Gastroesophageal sphincter (tissue), 4 donors: Measurements from ENCODE around the gene GPR137. TPM values are rescaled to one million over a fixed set of nuclear protein-coding genes. Genes with fewer than 3 reads are reported as not detected.

Experiments
- ATAC-seq: fragments of 150-250 bp; one replicate; pipeline ENCODE4 v1.9.1; 2016; ENCODE audit warnings: mild to moderate bottlenecking, moderate library complexity
- H3K27ac ChIP-seq, 4 donors: fragments of 200-600 bp; sonication (generic) in 3 of 4; 1 replicate in 3 of 4; 2 replicates in 1 of 4; pipeline ENCODE4 v1.5.1; 2016 to 2019
- H3K27me3 ChIP-seq: fragments of 200-600 bp; sonication (generic); one replicate; pipeline ENCODE4 v1.5.1; 2019
- H3K36me3 ChIP-seq, 2 donors: fragments of 200-600 bp; sonication (generic); one replicate each; pipeline ENCODE4 v1.5.1; 2019; ENCODE audit warnings: control low read depth in 1 of 2
- H3K4me1 ChIP-seq, 3 donors: fragments of 200-600 bp; sonication (generic); 1 replicate in 2 of 3; 2 replicates in 1 of 3; pipeline ENCODE4 v1.5.1; 2016 to 2019; ENCODE audit warnings: control low read depth in 2 of 3
- H3K4me3 ChIP-seq, 2 donors: fragments of 200-600 bp; sonication (generic); one replicate each; pipeline ENCODE4 v1.5.1; 2019; ENCODE audit warnings: mild to moderate bottlenecking in 1 of 2, moderate library complexity in 1 of 2
- H3K9me3 ChIP-seq, 3 donors: fragments of 200-600 bp; sonication (generic); one replicate each; pipeline ENCODE4 v1.5.1; 2017 to 2019; ENCODE audit warnings: control low read depth in 2 of 3
- CTCF ChIP-seq, 4 experiments: fragments of 200-600 bp in 2 of 4; fragments of 450-650 bp in 2 of 4; sonication (generic) in 1 of 4; IDR thresholded peaks; one replicate each; pipeline ENCODE4 v1.5.1; 2017 to 2019; ENCODE audit warnings: antibody characterized with exemption in 4 of 4, mild to moderate bottlenecking in 2 of 4, moderate library complexity in 2 of 4
- EP300 ChIP-seq: sonication (generic); formaldehyde crosslinking; IDR thresholded peaks from one replicate; pipeline ENCODE4 v1.6.1; 2017; ENCODE audit warnings: antibody characterized with exemption, mild to moderate bottlenecking
- POLR2A ChIP-seq, 2 donors: fragments of 450-650 bp; IDR thresholded peaks; one replicate each; pipeline ENCODE4 v1.6.1; 2017; ENCODE audit warnings: antibody characterized with exemption in 2 of 2, mild to moderate bottlenecking in 2 of 2, moderate library complexity in 1 of 2
- POLR2AphosphoS5 ChIP-seq: sonication (generic); formaldehyde crosslinking; IDR thresholded peaks from one replicate; pipeline ENCODE4 v1.6.1; 2017; ENCODE audit warnings: antibody characterized with exemption
- WGBS, 2 donors: methylation state at CpG; one replicate each; pipeline ENCODE4 v1.1.5; 2018; ENCODE audit warnings: low coverage in 1 of 2; 5-methylcytosine and 5-hydroxymethylcytosine counted together
- total RNA-seq, 4 donors: library from RNA; depleted of rRNA; stranded (reverse); fragments of >200 nt; gene quantifications; one replicate each; pipeline ENCODE4 v1.1.0, GENCODE V29; 2016

GPR137 gene
- total RNA-seq, 4 donors from 2014 or later = 14.0 to 37.1 (median 27.6) TPM

GRCh38 chr11:64284048-64284961 lies 1.3 kb upstream of the GPR137 start, which contains the start of gene BAD:
BAD (minus strand) TSS chr11:64284665; CDS start chr11:64284368, 297 bp downstream.
- H3K9me3 ChIP-seq = no peaks in the 10 kb centered on the region
- H3K27ac ChIP-seq = peak within 1 kb of the TSS; percentile 87 to 97 (median 94)
- peaks cover 0 to 46% of the 10 kb centered on the region in 2 donors for H3K36me3 ChIP-seq
- H3K4me3 ChIP-seq = peak within 1 kb of the TSS; percentile 72
- ATAC-seq = peak; percentile 93
- 0 to 6% methylated on average over 2 to 3 of the region's 44 CpGs for WGBS, 2 donors
- no peak for TF ChIP-seq CTCF (IDR thresholded peaks at IDR 0.05)
- TF ChIP-seq POLR2A (IDR thresholded peaks at IDR 0.05) = peak in 1 of 2 donors; percentile 56
- peak; percentile 49 for TF ChIP-seq POLR2AphosphoS5
- no peak for TF ChIP-seq EP300
- H3K4me1 ChIP-seq = peaks cover 0 to 54% (median 22%) of the 10 kb centered on the region in 3 donors
- no peaks in the 10 kb centered on the region for H3K27me3 ChIP-seq

GRCh38 chr11:64285885-64286800 lies 495 bp downstream of the GPR137 start:
- Histone ChIP-seq H3K4me3 (peak overlapping the region; percentile 72), H3K27ac (peak overlapping the region; percentile 87 to 97 (median 94)), H3K27me3 (peaks cover 17% of the 10 kb centered on the region), H3K36me3 (peaks cover 0 to 41% of the 10 kb centered on the region in 2 donors), H3K4me1 (peaks cover 0 to 57% (median 25%) of the 10 kb centered on the region in 3 donors), H3K9me3 (no peaks in the 10 kb centered on the region)
- WGBS, 2 donors = 67 to 87% methylated on average over 3 to 13 of the region's 40 CpGs
- no peak for ATAC-seq
- no peak for TF ChIP-seq EP300
- no peak for TF ChIP-seq POLR2A (IDR thresholded peaks at IDR 0.05)
- TF ChIP-seq CTCF (IDR thresholded peaks at IDR 0.05) = no peak
- no peak for TF ChIP-seq POLR2AphosphoS5

- no peak for ATAC-seq
- peaks cover 0 to 35% of the 10 kb centered on the region in 2 donors for H3K36me3 ChIP-seq
- no peak overlapping the region for H3K4me3 ChIP-seq
- H3K27me3 ChIP-seq = peaks cover 23% of the 10 kb centered on the region
- WGBS, 2 donors = 81% methylated on average over 3 of the region's 9 CpGs; no CpG with 5 or more reads in 1 of the 2 donors
- H3K4me1 ChIP-seq = peaks cover 0 to 57% (median 30%) of the 10 kb centered on the region in 3 donors
- TF ChIP-seq EP300 = no peak
- no peak for TF ChIP-seq POLR2AphosphoS5
- no peak for TF ChIP-seq POLR2A (IDR thresholded peaks at IDR 0.05)
- no peak for TF ChIP-seq CTCF (IDR thresholded peaks at IDR 0.05)
- H3K27ac ChIP-seq = no peak overlapping the region
- no peaks in the 10 kb centered on the region for H3K9me3 ChIP-seq
Measured at GRCh38 chr11:64286801-64287159, 1.1 kb downstream of the GPR137 start.

GRCh38 chr11:64287676-64288352 lies 2.2 kb downstream of the GPR137 start:
- no peak overlapping the region for H3K4me3 ChIP-seq
- no peaks in the 10 kb centered on the region for H3K9me3 ChIP-seq
- 100% methylated on average over 2 to 5 of the region's 33 CpGs for WGBS, 2 donors
- H3K27ac ChIP-seq = no peak overlapping the region
- TF ChIP-seq CTCF (IDR thresholded peaks at IDR 0.05) = no peak
- TF ChIP-seq POLR2AphosphoS5 = no peak
- no peak for TF ChIP-seq POLR2A (IDR thresholded peaks at IDR 0.05)
- no peak for TF ChIP-seq EP300
- peaks cover 0 to 57% (median 38%) of the 10 kb centered on the region in 3 donors for H3K4me1 ChIP-seq
- H3K36me3 ChIP-seq = peaks cover 0 to 25% of the 10 kb centered on the region in 2 donors
- ATAC-seq = no peak
- H3K27me3 ChIP-seq = peaks cover 34% of the 10 kb centered on the region
